Measurements from ENCODE around the gene MYCBP2.
"Not testable (repeated sequence)": the region's sequence is repeated elsewhere in the genome, so short reads cannot be mapped to it uniquely, and the experiment has no call there.

Gene MYCBP2

DNA sequence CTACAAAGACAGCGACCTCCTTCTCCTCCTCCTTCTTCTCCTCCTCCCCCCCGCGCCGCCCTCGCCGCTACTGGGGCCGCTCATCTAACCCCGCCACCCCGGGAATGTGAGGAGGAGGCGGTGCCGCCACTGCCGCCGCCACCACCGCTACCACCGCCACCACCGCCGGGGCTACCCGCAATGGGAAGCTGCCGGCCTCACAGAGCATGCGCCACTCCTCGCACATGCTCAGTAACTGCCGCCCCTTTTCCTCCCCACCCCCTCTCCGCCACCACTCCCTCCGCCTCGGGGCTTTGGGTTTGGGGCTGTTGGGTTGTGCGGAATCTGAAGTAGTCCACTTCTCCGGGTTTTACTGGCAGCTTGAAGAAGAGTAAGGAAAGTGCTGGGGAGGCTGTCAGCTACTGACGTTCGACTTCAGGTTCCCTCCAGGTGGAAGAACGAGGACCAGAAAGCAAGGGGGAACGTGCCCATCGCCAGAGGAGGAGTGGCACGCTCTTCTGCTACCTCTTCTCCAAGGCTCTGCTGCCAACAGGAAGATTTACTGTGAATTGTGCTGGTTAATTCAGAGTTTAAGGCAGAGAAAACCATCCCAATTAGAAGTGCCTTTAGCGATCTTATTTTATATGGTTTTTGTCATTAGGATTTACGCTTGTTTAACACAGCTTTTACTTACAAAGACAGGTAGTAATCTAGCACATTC is at the start of gene MYCBP2:
Gene MYCBP2 (minus strand): TSS at position 190 of the 700 bp plus-strand sequence. CDS start 319 bp downstream, outside the sequence.
- peak; percentile 93 for DNase-seq

DNA sequence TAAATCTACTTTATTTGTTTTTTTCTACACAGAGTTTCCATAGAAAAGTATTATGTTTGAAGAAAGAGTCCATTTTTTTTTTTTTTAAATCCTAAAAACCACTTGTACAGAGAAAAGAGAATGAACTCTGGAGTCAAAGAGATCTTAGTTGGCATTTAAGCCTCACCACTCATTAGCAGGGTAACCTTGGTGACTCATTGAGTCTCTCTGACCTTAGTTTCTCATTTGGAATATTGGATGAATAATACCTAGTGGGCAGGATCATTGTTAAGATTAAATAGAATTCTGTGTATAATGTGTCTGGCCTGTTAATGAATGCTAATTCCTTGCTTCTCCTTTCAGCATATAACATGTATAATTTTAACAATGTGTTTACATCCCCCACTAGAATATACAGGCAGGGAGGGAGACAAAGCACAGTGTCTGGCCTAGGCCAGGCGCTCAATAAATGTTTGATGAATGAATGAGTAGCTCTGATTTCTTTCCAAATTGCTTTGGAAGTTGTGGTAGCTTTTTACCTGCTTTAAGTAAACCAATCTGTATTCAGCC is 48.7 kb upstream of the MYCBP2 start:
- no peak for DNase-seq

DNA sequence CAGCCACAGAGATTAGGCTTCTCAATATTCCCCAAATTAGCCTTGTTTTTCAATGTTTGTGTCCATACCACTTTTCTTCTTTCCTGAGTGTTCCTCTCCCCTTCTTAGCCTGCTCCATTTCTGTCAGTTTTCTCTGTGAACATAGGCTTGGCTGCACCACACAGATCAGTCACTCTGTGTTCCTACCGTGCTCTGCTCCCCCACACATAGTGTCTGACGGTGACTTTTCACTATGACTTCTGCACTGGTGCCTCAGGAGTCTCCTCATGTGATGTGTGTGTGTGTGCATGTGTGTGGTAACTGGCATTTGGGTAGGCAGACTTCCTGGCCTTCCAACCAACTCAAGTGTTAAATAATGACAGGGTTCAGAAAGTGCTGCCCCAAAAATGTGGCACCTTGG is 47.9 kb upstream of the MYCBP2 start:
- DNase-seq = no peak

- no peak for DNase-seq
Observed at GRCh38 chr13:77374339-77374738, 47.4 kb upstream of the MYCBP2 start.

GRCh38 chr13:77373502-77373901 is 46.6 kb upstream of the MYCBP2 start:
- no peak for DNase-seq

DNA sequence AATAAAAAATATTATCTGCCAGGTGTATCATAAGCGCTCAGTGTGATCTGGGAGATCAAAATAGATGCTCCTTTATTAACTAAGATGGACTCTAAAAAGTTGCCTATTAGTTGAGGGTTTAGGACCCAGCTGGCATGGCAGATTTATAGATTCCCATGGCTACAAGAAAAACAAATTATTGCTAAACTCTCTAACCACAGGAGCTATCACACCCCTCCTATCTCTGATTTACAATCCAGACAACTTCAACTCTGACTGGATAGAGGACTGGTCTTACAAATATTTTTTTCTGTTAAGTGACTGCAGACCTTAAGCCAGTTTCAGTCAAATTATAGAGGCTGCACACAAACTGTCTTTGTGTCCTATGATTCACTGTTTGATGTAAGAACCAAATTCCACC is 45.4 kb upstream of the MYCBP2 start:
- no peak for DNase-seq

DNA sequence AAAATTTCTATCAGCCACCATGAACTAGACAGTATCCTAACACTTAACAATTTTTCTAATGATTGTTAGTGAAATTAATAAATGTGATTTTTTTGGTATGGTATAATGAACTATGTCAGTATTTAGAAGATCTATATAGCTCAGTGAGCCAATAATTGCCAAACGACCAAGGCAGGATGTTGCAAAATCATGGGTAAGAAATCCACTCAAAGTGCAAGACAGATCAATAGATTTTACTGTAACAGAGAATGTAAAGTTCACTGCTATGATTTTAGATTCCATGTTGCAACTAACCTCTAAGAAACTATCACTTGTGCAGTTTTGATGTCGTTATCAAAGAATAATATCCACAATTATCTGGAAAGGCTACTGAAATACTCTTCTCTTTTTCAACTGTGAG is 44.0 kb upstream of the MYCBP2 start:
- DNase-seq = no peak

DNA sequence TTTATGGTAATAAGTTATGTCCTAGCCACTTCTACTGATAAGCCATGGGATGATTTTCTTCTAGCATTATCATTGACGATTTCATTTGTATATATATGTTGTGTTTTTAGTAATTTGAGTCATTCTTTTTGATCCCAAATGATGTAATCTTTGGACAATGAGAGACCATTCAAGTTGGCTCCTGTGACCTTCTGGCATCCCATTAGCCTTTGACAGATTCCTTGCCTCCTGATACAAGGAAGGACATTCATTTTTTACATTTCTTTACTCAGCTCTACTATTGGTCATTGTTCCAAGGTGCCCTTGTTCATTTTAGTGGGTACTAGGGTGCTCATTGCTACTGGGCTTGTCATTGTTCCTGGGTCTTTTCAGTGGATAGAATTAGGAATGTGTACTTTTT is 35.3 kb upstream of the MYCBP2 start:
- no peak for DNase-seq

- no peak for DNase-seq
Observed at GRCh38 chr13:77360032-77360685, 33.3 kb upstream of the MYCBP2 start.

DNA sequence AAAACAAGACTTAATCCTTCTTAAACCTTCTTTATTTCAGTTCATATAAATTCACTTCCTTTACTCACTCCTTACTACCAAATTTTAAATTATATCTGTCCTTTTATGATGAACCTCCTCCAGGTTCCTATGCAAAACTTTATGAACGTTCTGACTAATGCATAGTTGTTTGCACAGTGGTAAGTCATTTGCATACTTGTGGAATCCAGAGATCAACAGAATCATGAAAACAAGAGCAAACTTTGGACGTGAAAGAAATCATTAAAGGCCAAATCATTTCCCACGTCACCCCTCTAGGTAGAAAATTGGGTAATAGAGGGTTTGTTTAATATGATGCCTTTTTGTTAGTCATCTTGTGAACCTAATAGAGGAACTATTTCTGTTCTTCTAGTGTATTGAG is 32.3 kb upstream of the MYCBP2 start:
- no peak for DNase-seq

- no peak for DNase-seq
Observed at GRCh38 chr13:77358001-77358400, 31.1 kb upstream of the MYCBP2 start.

- DNase-seq = no peak
Observed at GRCh38 chr13:77356155-77356554, 29.3 kb upstream of the MYCBP2 start.

DNA sequence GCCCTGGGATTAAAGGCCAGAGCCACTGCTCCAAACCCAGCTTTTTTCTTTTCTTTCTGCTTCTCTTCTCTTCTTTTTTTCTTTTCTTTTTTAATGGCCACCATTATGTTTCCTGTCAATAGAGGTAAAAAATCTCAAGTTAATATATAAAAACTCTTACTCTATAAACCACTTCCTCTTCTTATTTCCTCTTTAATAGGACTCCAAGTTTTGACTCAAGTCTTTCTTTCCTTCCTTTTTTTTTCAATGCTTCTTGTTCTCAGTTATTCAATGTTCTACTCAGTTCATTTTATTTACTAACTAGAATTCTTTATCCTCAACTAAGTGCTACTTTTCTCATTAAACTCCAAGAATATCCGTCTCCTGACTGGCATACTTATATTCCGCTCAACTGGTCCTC is 27.1 kb upstream of the MYCBP2 start:
- DNase-seq = no peak

DNA sequence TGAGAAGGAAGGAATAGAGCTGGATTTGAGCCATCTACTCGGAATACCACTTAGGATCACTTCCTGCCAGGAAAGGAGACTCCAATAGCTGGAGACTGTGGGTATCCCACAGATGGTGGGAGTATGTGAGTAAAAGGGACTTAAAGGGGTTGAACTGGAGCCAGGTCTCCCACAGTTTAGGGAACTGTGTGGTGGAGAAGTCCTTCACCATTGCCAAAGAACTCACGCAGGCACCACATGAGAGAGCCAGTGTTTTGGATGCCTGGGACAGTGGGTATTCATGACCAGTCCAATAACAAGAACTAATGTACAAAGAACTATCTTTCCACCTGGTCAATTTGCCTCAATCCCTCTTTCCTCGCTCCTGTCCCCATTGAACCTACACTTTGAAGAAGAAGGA is 24.4 kb upstream of the MYCBP2 start:
- no peak for DNase-seq

DNA sequence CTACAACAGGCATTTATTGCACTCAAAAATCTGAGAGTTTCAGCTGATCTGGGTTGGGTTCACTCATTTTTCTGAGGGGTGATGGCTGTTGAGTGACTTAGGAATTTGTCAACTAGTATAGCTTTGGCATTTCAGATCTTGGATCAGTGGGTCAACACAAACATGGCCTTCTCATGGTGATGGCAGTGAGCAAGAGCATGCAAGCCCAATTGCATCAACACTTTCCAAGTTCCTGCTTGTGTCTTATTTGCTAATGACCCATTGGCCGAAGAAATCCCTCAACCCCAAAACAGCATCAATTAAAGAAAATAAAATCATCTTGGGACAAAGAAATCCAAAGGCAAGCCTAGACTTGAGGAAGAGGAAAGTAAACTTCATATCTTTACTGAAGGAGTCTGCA is 23.9 kb upstream of the MYCBP2 start:
- no peak for DNase-seq

GRCh38 chr13:77349365-77349764 is 22.5 kb upstream of the MYCBP2 start:
- no peak for DNase-seq

DNA sequence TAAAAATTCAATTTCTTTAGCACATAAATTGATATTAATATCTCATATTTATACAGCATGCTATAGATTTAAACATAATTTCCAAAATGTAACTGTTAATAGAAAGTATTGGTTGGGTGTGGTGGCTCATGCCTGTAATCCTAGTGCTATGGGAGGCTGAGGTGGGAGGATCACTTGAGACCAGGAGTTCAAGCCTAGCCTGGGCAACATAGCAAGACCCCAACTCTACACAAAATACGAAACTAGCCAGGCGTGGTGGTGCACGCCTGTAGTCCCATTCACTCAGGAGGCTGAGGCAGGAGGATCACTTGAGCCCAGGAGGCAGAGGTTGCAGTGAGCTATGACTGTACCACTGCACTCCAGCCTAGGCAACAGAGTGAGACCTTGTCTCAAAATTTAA is 20.5 kb upstream of the MYCBP2 start:
- DNase-seq = not testable (repeated sequence)

DNA sequence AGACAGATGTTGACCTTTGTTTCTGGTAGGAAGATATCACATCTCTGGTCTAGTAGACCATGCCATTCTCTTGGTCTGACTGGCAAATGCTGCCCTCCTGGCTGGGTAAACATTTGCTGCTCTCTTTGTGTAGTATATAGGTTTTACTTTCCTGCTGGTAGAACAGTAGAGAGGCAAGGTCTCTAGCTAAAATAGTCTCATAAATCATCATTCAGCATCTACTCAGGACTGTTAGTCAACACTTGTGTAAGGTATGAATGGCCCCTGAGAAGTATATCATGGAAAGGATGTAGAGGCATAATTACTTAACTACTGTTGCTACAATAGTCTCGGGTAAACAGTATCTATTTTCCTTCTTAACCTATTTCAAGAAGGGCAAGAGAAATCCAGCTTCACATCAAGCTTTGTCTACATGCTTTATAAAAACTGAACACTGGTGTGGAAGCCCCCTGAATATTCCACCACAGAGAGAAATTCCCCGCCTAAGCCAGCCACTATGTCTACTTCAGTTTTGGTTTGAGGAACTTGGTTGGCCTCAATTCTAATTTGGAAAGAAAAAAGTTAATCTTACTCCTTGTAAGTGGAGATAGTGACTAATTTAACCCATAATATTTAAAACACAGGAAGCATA is 18.4 kb upstream of the MYCBP2 start:
- peak; percentile 52 for DNase-seq

GRCh38 chr13:77343841-77344240 is 16.9 kb upstream of the MYCBP2 start:
- no peak for DNase-seq

- no peak for DNase-seq
Observed at GRCh38 chr13:77339408-77339807, 12.5 kb upstream of the MYCBP2 start.

GRCh38 chr13:77338961-77339401 is 12.1 kb upstream of the MYCBP2 start:
- DNase-seq = no peak

DNA sequence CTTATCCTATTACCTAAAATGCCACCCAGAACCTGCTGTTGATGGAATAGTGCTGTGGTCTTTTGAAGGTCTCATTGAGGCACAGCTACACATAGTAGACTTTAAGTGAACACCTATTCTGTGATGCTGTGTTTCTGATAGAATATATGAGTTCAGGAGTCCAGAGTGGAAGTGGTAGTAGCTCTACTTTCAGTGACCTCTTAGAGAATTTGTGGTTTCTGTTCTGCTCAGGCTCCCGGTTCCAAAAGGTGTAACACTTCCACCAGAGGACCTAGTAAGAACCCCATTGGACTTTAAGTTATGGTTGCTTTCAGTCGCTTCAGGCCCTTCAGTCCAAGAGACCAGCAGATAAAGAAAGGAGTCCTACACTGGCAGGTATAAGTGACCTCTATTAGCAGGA is 11.4 kb upstream of the MYCBP2 start:
- DNase-seq = no peak

GRCh38 chr13:77337159-77337558 is 10.3 kb upstream of the MYCBP2 start:
- no peak for DNase-seq

GRCh38 chr13:77335543-77335942 is 8.6 kb upstream of the MYCBP2 start:
- no peak for DNase-seq
